ENCODE results near the gene AQP12A. TPM values are rescaled to one million over a fixed set of nuclear protein-coding genes. Genes with fewer than 3 reads are reported as not detected.

The AQP12A gene
- total RNA-seq, 4 donors from 2014 or later, result not detected

GRCh38 chr2:240745962-240746361 is 54.3 kb downstream of the AQP12A start:
- whole genome bisulfite sequencing, 2 donors, result 87 to 92% methylated on average over 3 to 9 of the region's 15 CpGs
- H3K36me3 ChIP-seq, result no peaks in the 10 kb centered on the region
- no peaks in the 10 kb centered on the region for H3K9me3 ChIP-seq
- intact Hi-C loops (cut with DNase I), result no loop called here
- no peaks in the 10 kb centered on the region for H3K27me3 ChIP-seq
- no peak overlapping the region for H3K27ac ChIP-seq
- no peak for DNase-seq
- no peaks in the 10 kb centered on the region for H3K4me1 ChIP-seq
- TF ChIP-seq CTCF (IDR thresholded peaks at IDR 0.05), result no peak
- TF ChIP-seq POLR2A (IDR thresholded peaks at IDR 0.05), result no peak
- no peak overlapping the region for H3K4me3 ChIP-seq (replicated peaks in 1 of 3)

GRCh38 chr2:240746671-240747070 is 55.0 kb downstream of the AQP12A start:
- Histone ChIP-seq H3K4me3 (replicated peaks in 1 of 3) (no peak overlapping the region), H3K4me1 (no peaks in the 10 kb centered on the region), H3K36me3 (no peaks in the 10 kb centered on the region), H3K27ac (no peak overlapping the region), H3K9me3 (no peaks in the 10 kb centered on the region), H3K27me3 (no peaks in the 10 kb centered on the region)
- TF ChIP-seq POLR2A (IDR thresholded peaks at IDR 0.05) (no peak), CTCF (IDR thresholded peaks at IDR 0.05) (no peak)
- intact Hi-C loops (cut with DNase I), result no loop called here
- no peak for DNase-seq
- WGBS, 2 donors, result 95 to 96% methylated on average over 16 of the region's 16 CpGs

GRCh38 chr2:240747256-240747655 is 55.6 kb downstream of the AQP12A start:
- no peak for DNase-seq
- no peak overlapping the region for H3K4me3 ChIP-seq (replicated peaks in 1 of 3)
- intact Hi-C loops (cut with DNase I), result no loop called here
- no peak overlapping the region for H3K27ac ChIP-seq
- H3K4me1 ChIP-seq, result no peaks in the 10 kb centered on the region
- TF ChIP-seq CTCF (IDR thresholded peaks at IDR 0.05) (no peak), POLR2A (IDR thresholded peaks at IDR 0.05) (no peak)
- H3K27me3 ChIP-seq, result no peaks in the 10 kb centered on the region
- H3K36me3 ChIP-seq, result no peaks in the 10 kb centered on the region
- 84 to 96% methylated on average over 7 to 9 of the region's 11 CpGs for WGBS, 2 donors
- H3K9me3 ChIP-seq, result no peaks in the 10 kb centered on the region

Small RNA genes within 50 kb of the gene (small RNA-seq; reads per million reads assigned to genes)
- not detected for gene AC011298.3

Other genes with a start within 250 kb of the AQP12A start
- gene ANKMY1, start 133.9 kb upstream of the AQP12A start, total RNA-seq, result 10 to 100 TPM; 17.4 to 24.7 (median 21.0) TPM
- gene DUSP28, start 131.5 kb upstream of the AQP12A start, total RNA-seq, result 10 to 100 TPM in 1 of 4 donors, 1 to 10 TPM in 3; 6.6 to 12.5 (median 9.2) TPM
- gene RNPEPL1, start 123.4 kb upstream of the AQP12A start, total RNA-seq, result 10 to 100 TPM; 20.0 to 45.5 (median 37.3) TPM
- gene CAPN10, start 105.1 kb upstream of the AQP12A start, total RNA-seq, result 10 to 100 TPM; 19.3 to 25.3 (median 21.7) TPM
- gene GPR35, start 66.4 kb upstream of the AQP12A start, total RNA-seq, result 1 to 10 TPM in 2 of 4 donors, under 1 TPM in 2; 0.29 to 1.7 (median 1.0) TPM
- gene AQP12B, start 9.0 kb upstream of the AQP12A start, total RNA-seq, result under 1 TPM in 1 of 4 donors, not detected in 3; 0.13 TPM
- 1 to 10 TPM; 1.2 to 6.9 (median 4.1) TPM for gene KIF1A, start 128.4 kb downstream of the AQP12A start, total RNA-seq
- gene AGXT, start 177.0 kb downstream of the AQP12A start, total RNA-seq, result not detected
- gene MAB21L4, start 204.3 kb downstream of the AQP12A start, total RNA-seq, result under 1 TPM in 2 of 4 donors, not detected in 2; 0.33 to 0.81 TPM
- not detected for gene CROCC2, start 214.5 kb downstream of the AQP12A start, total RNA-seq

Measured in thyroid gland (tissue), 4 donors.